KOPT-K1 (cell line): ENCODE data around the gene SPATA31E1.
"Not testable (repeated sequence)": the region's sequence is repeated elsewhere in the genome, so short reads cannot be mapped to it uniquely, and the experiment has no call there.

ENCODE experiments used
- H3K27ac ChIP-seq: fragments of 200-600 bp; sonication (generic); 2 replicates; pipeline ENCODE4 v1.5.1; 2016; ENCODE audit warnings: antibody characterized with exemption, mild to moderate bottlenecking, low read depth, low read length; ENCODE audit not compliant: poor library complexity, severe bottlenecking
- H3K36me3 ChIP-seq: fragments of 200-600 bp; sonication (generic); 2 replicates; pipeline ENCODE4 v1.5.1; 2017; ENCODE audit warnings: antibody characterized with exemption, mild to moderate bottlenecking, low read length, moderate library complexity; ENCODE audit not compliant: insufficient read depth
- H3K9me3 ChIP-seq: fragments of 200-600 bp; sonication (generic); 2 replicates; pipeline ENCODE4 v1.5.1; 2017; ENCODE audit warnings: antibody characterized with exemption, low read length, mild to moderate bottlenecking; ENCODE audit not compliant: insufficient read depth, poor library complexity, severe bottlenecking

SPATA31E1 gene

GRCh38 chr9:87882627-87883026, at the start of gene SPATA31E1:
Gene SPATA31E1, plus strand, starts transcription at chr9:87882877. Its CDS starts 15 bp downstream, at chr9:87882892.
- H3K9me3 ChIP-seq = no peaks in the 10 kb centered on the region
- no peak within 1 kb of the TSS for H3K27ac ChIP-seq
- H3K36me3 ChIP-seq = no peaks in the 10 kb centered on the region

- Histone ChIP-seq H3K9me3 (no peaks in the 10 kb centered on the region), H3K27ac (no peak overlapping the region), H3K36me3 (no peaks in the 10 kb centered on the region)
These were observed 48.3 kb upstream of the SPATA31E1 start for GRCh38 chr9:87834357-87834756.

DNA sequence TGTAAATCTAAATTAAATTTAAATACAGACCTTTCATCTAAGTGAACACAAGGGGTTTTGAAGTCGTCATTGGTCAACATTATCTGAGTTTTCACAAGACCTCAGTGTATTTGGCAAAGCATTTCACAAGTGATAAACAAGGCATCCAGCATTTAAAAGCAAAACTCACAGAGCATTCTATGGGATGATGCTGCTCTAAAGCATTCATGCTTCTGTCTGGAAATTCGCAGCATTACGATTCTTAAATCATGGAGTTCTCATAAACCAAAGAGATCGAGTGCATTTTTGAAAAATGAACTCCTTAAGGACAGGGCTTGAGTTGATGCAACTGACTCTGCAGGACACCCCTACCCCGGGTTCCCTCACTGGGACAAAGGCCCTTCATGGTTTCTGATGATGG, 46.1 kb upstream of the SPATA31E1 start:
- no peaks in the 10 kb centered on the region for H3K36me3 ChIP-seq
- no peak overlapping the region for H3K27ac ChIP-seq
- H3K9me3 ChIP-seq = no peaks in the 10 kb centered on the region

DNA sequence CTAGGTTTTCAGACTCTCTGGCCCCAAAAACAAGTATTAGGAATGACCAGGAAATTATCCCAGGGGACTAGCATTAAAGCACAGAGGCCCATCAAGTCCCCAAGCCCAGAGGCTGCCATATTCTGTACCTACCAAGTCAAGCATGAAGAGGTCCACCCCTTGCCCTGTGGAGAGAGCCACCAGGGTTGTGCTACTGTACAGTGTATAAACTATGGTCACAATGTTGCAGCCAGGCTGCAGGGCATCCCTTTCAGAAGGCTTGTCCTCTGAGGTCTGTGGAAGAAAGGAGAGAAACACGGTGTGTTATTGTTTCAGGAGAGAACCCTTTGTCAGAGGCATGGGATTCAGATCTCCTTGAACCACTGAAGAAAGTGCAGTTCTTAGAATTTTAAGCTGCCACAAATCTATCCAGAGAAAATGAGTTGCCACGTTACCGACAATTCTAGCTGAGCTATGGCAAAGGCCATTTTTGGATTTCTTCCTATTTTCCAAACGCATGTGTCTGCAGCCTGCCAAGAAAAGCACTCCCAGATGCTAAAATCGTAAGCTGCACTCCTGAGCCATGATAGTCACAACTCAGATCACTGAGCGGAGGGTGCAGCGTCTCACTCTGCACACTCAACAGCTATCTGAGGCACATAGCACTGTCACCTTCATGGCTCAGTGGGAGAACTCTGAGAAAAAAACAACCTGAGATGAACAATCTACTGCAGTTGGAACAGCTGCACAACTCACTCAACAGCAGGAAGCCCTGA, 45.5 kb upstream of the SPATA31E1 start:
- H3K9me3 ChIP-seq = no peaks in the 10 kb centered on the region
- H3K36me3 ChIP-seq = no peaks in the 10 kb centered on the region
- H3K27ac ChIP-seq = no peak overlapping the region

DNA sequence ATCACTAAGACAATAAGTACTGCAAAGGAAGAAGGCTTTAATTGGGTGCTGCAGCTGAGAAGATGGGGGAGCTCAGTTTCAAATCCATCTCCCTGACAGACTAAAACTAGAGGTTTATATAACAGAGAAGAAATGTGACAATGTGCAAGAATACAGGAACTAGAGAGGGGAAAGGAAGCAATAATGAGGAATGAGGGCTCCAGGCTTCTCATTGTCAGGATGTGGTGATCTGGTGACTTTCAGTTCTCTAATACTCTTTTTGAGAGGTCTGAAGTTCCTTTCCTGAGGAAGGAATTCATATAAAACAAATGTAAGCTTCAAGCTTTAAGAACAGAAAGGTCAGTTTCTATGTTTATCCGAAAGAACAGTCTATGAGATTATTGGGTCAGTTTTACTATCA, 42.5 kb upstream of the SPATA31E1 start:
- no peak overlapping the region for H3K27ac ChIP-seq
- H3K9me3 ChIP-seq = no peaks in the 10 kb centered on the region
- H3K36me3 ChIP-seq = no peaks in the 10 kb centered on the region

GRCh38 chr9:87842878-87843585, 39.6 kb upstream of the SPATA31E1 start:
- H3K36me3 ChIP-seq = no peaks in the 10 kb centered on the region
- no peaks in the 10 kb centered on the region for H3K9me3 ChIP-seq
- H3K27ac ChIP-seq = no peak overlapping the region

GRCh38 chr9:87844506-87844905, 38.2 kb upstream of the SPATA31E1 start:
- Histone ChIP-seq H3K9me3 (no peaks in the 10 kb centered on the region), H3K27ac (no peak overlapping the region)

DNA sequence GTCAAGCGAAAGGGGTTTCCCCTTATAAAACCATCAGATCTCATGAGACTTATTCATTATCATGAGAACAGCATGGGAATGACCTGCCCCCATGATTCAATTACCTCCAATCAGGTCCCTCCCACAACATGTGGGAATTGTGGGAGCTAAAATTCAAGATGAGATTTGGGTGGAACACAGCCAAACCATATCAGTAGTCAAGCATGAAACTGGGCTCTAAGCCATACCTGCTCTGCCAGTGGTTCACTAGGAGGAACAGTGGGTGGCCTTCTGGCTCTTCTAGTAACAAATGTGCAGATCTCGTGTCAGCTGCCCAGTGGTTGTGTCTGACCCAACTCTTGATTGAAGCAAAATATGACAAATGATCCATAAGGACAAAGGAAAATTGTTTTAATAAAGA, 34.9 kb upstream of the SPATA31E1 start:
- H3K36me3 ChIP-seq, H3K27ac ChIP-seq, H3K9me3 ChIP-seq: not testable (repeated sequence)

More at GRCh38 chr9:87844506-87844905, 38.2 kb upstream of the SPATA31E1 start:
- no peaks in the 10 kb centered on the region for H3K36me3 ChIP-seq

- no peak overlapping the region for H3K27ac ChIP-seq
- H3K36me3 ChIP-seq = no peaks in the 10 kb centered on the region
- H3K9me3 ChIP-seq = no peaks in the 10 kb centered on the region
These were observed 33.4 kb upstream of the SPATA31E1 start for GRCh38 chr9:87849144-87849758.

- Histone ChIP-seq H3K27ac (no peak overlapping the region), H3K9me3 (no peaks in the 10 kb centered on the region), H3K36me3 (no peaks in the 10 kb centered on the region)
These were observed 32.3 kb upstream of the SPATA31E1 start for GRCh38 chr9:87850391-87850790.

GRCh38 chr9:87851186-87851585, 31.5 kb upstream of the SPATA31E1 start:
- H3K27ac ChIP-seq, H3K9me3 ChIP-seq: not testable (repeated sequence)

GRCh38 chr9:87853302-87853701, 29.4 kb upstream of the SPATA31E1 start:
- H3K9me3 ChIP-seq = no peaks in the 10 kb centered on the region
- H3K36me3 ChIP-seq = no peaks in the 10 kb centered on the region
- H3K27ac ChIP-seq = no peak overlapping the region

More at GRCh38 chr9:87851186-87851585, 31.5 kb upstream of the SPATA31E1 start:
- H3K36me3 ChIP-seq = not testable (repeated sequence)

- Histone ChIP-seq H3K27ac (no peak overlapping the region), H3K36me3 (no peaks in the 10 kb centered on the region), H3K9me3 (no peaks in the 10 kb centered on the region)
These were observed 28.6 kb upstream of the SPATA31E1 start for GRCh38 chr9:87853876-87854579.

DNA sequence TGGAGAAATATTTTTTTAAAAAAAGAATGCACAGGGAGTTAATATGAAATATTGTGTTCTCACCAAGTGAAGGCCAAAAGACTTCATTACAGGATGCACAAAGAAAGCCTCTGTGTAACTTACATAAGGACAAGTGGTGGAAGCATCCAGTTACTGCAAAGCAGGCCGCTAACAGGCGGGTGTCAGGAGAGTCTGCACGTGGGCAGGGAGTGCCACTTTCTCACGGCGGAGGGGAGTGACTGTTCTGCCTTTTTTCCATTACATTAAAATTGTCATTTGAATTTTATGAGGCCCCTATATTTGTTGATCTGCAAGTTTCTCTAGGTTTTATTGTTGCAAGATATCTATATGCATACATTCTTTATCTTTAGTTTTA, 28.1 kb upstream of the SPATA31E1 start:
- Histone ChIP-seq H3K27ac (no peak overlapping the region), H3K36me3 (no peaks in the 10 kb centered on the region), H3K9me3 (no peaks in the 10 kb centered on the region)

DNA sequence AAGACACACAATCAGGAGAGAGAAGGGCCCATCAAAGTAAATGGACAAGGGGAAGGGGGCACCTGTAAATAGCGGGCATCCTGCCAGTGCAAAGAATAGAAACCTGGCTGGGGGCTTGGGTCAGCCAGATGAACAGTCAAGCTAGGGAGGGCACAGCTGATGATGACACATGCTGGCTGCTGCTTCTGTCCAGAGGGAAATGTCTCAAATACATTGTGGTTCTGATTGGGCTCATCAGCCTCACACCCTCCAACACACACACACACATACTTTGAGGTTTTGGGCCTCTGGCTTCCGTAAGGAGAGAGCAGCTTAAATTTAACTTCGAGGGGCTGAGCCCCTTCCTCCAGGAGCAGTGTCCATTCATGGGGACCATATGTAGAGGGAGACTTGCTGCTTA, 27.6 kb upstream of the SPATA31E1 start:
- no peak overlapping the region for H3K27ac ChIP-seq
- no peaks in the 10 kb centered on the region for H3K36me3 ChIP-seq
- no peaks in the 10 kb centered on the region for H3K9me3 ChIP-seq
